NCI-H82 (cell line): ENCODE results near the gene OR51B6.
"Not testable (repeated sequence)": the region's sequence is repeated elsewhere in the genome, so short reads cannot be mapped to it uniquely, and the experiment has no call there.

ENCODE experiments used
- DNase-seq: peaks from one replicate; lab custom pipeline; 2025; lab: John Stamatoyannopoulos, UW

OR51B6 gene

DNA sequence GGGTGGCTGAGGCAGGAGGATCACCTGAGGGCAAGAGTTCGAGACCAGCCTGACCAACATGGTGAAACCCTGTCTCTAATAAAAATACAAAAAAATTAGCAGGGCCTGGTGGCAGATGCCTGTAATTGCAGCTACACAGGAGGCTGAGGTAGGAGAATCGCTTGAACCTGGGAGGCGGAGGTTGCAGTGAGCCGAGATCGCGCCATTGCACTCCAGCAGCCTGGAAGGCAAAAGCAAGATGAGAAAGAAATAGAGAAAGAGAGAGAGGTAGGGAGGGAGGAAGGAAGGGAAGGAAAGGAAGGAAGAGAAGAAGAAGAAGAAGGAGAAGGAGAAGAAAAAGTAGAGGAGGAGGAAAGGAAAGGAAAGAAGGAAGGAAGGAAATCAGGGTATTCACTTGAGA is 15.1 kb downstream of the OR51B6 start:
- DNase-seq, result not testable (repeated sequence)

GRCh38 chr11:5366856-5367255 is 15.5 kb downstream of the OR51B6 start:
- no peak for DNase-seq

- DNase-seq, result no peak
Measured at GRCh38 chr11:5367448-5368074, 16.3 kb downstream of the OR51B6 start.

GRCh38 chr11:5368502-5369043 is 17.3 kb downstream of the OR51B6 start:
- no peak for DNase-seq

DNA sequence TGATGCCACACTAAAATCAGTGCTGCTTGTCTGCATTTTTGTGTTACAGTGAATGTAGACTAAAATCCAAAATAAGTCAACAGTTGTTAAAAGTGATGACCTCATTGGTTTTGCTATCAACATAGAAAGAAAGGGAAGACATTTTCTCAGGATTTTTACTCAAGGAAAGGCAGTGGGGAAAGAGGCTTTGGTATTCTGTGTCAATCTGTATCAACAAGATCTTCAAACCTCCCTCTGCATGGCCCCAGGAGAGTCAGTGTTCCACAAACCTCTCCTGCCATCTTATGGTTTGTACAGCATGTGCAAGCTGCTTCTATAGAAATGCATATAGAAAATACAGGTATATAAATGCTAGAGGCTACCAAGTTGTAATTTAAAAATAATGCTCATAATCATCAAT is 18.5 kb downstream of the OR51B6 start:
- DNase-seq, result peak; percentile 2

DNA sequence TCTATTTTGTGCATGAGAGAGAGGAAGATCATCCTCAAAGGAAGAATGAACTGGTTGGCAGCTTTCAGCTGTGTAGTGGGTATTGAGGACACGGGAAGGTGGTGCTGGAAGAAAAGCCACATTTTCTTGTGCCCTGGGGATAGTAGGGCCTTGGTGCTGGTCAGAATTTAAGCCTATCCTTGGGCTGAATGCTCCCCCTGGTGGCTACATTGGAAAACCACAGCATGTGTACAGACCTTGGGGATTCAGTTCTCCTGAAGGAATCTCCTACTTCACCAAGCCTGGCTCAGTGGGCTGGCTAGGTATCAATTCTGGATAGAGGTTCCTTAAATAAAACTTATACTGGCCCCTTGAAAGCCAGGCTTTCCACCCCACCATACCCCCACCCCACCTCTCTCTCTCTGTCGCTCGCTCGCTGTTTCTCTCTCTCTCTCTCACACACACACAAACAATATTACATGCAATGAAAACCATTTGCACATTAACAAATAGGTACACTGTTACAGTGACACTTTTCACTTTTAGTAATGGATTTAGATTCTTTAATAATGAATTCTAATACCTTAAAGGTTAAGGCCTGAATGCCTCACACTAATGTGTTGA is 29.5 kb downstream of the OR51B6 start:
- peak; percentile 76 for DNase-seq

DNA sequence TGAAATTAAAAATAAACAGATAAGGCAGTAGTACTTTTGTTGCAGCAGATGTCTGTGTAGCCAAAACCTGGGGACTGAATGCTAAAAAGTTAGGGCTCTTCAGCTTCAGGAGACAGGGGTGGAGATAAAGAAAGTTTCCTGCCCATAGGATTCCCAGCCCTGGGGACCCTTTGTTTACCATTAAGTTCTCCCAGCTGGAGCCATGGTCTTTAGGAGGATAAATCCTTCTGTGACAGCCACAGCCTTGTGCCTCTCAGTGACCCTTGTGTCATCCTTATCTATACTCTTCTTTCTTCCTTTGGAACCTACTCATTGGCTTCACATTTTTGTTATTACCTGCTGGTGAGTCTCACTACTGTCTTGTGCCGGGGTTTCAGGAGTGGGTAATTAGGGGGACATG is 32.3 kb downstream of the OR51B6 start, which contains the start of gene OR51M1:
Gene OR51M1, plus strand, starts transcription at position 237 of the 400 bp plus-strand sequence. CDS start 5,587 bp downstream, outside the sequence.
- no peak for DNase-seq

GRCh38 chr11:5384335-5384734 is 33.0 kb downstream of the OR51B6 start:
- DNase-seq, result no peak

- no peak for DNase-seq
Measured at GRCh38 chr11:5390210-5390609, 38.9 kb downstream of the OR51B6 start.

DNA sequence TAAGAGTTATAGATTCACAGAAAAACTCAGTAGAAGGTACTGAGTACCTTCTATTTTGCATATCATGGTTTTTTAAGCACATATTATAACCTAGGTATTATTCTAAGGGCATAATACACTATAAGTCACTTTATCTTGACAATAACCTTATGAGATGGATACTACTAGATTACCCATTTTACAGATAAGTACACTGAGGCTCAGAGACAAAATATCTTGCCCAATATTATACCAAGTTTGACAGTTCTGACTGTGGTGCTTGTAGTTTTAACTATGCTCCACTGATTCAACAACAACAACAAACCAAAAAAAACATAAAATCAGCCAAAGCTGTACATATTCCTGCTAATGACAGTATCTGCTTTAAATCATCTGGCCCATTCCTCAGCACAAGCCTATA is 42.8 kb downstream of the OR51B6 start:
- no peak for DNase-seq

GRCh38 chr11:5398936-5399335 is 47.6 kb downstream of the OR51B6 start:
- DNase-seq, result no peak
